GM21528 (cell line): ENCODE data around the gene YPEL2.
A peak's percentile ranks its signal among the peaks of the same experiment; 100 is the strongest.
"Not testable (repeated sequence)": the region's sequence is repeated elsewhere in the genome, so short reads cannot be mapped to it uniquely, and the experiment has no call there.

Source experiments
- ATAC-seq: cut with Tn5 transposase; IDR thresholded peaks from one replicate; pipeline ENCODE4 v1.9.1; 2021; ENCODE audit warnings: mild to moderate bottlenecking, moderate library complexity; ENCODE audit not compliant: unreplicated experiment, low FRiP score

YPEL2 gene

DNA sequence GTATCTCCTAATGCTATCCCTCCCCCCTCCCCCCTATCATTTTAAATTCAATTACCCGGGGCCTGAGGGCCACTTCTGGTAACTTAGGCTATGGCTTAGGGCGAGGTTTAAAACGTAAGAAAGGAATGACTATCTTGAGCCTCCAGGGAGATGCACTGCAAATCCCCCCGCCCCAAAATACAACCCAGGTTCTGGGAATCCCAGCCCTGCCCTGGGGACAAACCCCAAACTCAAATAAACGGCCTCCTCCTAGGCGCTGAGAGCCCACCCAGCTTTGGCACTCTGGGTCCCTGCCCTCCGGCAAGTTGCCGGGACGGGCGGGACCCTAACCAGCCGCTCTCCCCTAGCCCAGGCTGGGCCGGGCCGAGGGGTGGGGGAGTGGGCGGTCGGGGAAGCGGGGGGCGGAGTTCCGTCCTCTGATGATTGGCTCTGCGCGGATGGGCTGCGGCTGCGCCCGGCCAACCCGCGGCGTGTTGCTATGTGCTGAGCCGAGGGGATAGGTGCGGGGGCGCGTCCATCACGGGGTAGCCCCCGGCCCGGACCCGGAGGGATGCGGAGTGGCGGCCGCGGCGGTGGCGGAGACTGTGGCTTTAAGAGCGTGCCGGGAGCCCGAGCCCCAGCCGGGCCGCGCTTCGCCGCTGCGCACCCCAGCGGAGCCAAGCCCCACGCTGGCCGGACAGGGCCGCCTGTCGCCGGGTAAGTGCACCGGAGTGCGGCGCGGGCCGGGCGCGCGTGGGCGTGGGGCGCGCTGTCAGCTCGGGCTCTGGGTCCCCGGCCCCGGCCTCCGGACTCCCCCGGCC lies at the start of gene YPEL2:
Gene YPEL2, plus strand, starts transcription at position 527 of the 800 bp plus-strand sequence. CDS start 21,755 bp downstream, outside the sequence.
- peak; percentile 77 for ATAC-seq

DNA sequence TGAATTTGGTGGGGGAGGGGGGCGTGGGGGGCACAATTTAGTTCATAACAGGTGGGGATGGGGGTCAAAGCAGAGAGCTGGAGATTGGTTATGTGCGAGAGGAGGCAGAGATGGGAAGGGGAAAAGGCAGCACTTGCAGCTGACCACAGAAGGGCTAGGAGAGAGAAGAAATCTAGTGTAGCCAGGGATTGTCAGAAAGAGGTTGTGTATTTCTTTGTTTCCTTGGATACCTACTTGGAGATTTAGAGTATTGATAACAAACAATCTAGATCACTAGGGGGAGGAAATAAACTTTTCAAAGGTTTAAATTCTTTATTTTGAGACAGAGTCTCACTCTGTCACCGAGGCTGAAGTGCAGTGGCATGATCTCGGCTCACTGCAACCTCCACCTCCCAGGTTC lies 47.1 kb upstream of the YPEL2 start:
- ATAC-seq = no peak

DNA sequence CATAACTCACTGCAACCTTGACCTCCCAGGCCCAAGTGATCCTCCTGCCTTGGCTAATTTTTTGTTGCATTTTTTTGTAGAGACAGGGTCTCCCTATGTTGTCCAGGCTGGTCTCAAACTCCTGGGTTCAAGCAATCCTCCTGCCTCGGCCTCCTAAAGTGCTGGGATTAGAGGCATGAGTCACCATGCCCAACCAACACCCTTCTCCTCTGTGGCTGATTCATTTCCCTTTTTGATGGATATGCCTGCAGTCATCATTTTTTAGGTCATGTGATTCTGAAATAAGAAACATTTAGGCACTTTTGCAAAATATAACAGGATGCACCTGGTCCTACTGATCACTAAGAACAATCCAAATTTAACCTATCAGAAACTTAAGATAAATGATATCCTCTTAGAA lies 44.0 kb upstream of the YPEL2 start:
- ATAC-seq = no peak

- ATAC-seq = no peak
Measured at GRCh38 chr17:59287891-59288290, 43.6 kb upstream of the YPEL2 start.

- ATAC-seq = no peak
Measured at GRCh38 chr17:59289981-59290301, 41.5 kb upstream of the YPEL2 start.

DNA sequence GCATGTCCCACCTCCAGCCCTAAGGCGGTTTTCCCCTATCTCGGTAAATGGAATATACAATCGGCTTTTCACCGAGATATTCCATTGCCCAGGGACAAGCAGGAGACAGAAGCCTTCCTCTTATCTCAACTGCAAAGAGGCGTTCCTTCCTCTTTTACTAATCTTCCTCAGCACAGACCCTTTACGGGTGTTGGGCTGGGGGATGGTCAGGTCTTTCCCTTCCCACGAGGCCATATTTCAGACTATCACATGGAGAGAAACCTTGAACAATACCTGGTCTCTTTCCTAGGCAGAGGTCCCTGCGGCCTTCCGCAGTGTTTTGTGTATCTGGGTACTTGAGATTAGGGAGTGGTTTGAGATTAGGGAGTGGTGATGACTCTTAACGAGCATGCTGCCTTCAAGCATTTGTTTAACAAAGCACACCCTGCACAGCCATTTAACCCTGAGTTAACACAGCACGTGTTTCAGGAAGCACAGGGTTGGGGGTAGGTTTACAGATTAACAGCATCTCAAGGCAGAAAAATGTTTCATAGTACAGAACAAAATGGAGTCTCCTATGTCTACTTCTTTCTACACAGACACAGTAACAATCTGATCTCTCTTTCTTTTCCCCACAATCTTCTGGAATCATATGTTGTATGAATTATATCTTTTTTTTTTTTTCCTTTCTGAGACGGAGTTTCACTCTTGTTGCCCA lies 41.0 kb upstream of the YPEL2 start:
- ATAC-seq = not testable (repeated sequence)

DNA sequence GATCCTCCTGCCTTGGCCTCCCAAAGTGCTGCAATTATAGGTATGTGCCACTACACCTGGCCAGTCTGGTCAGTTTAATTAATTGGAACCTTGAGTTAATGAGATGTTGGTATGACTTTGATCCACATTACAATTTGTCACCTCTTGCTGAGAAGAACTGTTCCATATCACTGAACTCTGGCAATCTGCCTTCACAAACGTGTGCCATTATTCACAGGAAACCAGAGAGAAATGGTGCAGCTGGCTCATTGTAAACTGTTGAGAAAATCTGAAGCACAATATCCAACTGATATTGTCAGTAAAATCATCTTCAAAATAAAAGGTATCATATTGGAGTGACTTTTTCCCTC lies 39.3 kb upstream of the YPEL2 start:
- ATAC-seq = no peak

DNA sequence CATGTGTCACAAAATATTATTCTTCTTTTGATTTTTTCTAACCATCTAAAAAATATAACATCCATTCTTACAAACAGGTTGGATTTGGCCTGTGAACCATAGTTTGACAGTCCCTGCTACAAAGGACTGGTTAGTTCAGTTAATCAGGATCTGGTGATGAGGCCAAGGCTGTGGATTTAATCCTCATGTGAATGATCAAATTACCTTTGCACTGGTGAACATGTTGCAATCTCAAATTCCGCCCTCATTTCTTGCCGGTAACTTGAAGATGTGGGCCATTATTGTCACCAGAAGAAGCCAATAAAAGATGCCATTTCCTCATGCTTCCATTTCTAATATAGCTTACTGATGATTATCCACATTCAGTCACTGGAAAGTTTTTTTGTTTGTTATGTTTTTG lies 35.3 kb upstream of the YPEL2 start:
- ATAC-seq = no peak

GRCh38 chr17:59298521-59298920 lies 32.9 kb upstream of the YPEL2 start:
- no peak for ATAC-seq

- no peak for ATAC-seq
Measured at GRCh38 chr17:59299400-59300092, 31.9 kb upstream of the YPEL2 start.

- no peak for ATAC-seq
Measured at GRCh38 chr17:59300941-59301340, 30.5 kb upstream of the YPEL2 start.

- no peak for ATAC-seq
Measured at GRCh38 chr17:59304811-59305210, 26.6 kb upstream of the YPEL2 start.

DNA sequence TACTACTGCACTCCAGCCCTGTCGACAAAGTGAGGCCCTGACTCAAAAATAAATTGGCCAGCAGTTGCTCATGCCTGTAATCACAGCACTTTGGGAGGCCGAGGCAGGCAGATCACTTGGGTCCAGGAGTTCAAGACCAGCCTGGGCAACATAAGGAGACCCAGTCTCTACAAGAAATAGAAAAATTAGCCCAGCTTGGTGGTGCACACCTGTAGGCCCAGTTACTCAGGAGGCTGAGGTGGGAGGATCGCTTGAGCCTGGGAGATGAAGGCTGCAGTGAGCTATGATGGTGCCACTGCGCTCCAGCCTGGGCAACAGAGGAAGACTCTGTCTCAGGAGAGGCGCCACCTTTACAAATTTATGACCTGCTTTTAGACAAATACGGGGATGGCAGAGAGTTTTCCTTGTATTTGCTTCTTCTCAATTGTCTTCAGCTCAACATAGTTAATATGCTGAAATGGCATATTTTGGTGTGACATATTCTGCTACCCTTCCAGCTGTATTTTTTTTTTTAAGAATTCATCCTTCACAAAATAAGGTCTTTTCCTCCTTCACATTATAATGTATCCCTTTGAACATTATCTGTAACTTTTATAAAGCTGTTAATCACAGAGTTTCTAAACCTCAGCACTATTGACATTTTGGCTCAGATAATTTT lies 21.1 kb upstream of the YPEL2 start:
- no peak for ATAC-seq

- no peak for ATAC-seq
Measured at GRCh38 chr17:59311051-59311468, 20.4 kb upstream of the YPEL2 start.

- not testable (repeated sequence) for ATAC-seq
Measured at GRCh38 chr17:59311521-59311920, 19.9 kb upstream of the YPEL2 start.

DNA sequence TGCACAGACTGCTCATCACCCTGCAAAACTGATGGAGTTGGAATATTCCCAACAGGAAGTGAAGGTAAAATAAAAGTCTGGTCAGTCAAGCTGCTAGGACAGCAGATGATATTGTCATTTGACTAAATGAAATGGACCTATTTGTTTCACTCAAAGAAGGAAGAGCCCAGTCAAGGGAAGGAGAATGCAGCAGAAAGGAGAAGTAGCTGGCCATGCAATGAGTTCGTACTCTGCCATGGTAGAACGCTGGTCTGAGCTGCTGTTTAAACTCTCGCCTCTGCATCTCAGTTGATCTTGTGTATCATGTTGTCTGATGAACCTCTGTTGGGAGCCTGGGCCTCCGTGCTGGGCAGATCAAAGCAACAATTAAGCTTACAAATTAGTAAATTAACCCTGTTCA lies 15.6 kb upstream of the YPEL2 start:
- ATAC-seq = no peak

DNA sequence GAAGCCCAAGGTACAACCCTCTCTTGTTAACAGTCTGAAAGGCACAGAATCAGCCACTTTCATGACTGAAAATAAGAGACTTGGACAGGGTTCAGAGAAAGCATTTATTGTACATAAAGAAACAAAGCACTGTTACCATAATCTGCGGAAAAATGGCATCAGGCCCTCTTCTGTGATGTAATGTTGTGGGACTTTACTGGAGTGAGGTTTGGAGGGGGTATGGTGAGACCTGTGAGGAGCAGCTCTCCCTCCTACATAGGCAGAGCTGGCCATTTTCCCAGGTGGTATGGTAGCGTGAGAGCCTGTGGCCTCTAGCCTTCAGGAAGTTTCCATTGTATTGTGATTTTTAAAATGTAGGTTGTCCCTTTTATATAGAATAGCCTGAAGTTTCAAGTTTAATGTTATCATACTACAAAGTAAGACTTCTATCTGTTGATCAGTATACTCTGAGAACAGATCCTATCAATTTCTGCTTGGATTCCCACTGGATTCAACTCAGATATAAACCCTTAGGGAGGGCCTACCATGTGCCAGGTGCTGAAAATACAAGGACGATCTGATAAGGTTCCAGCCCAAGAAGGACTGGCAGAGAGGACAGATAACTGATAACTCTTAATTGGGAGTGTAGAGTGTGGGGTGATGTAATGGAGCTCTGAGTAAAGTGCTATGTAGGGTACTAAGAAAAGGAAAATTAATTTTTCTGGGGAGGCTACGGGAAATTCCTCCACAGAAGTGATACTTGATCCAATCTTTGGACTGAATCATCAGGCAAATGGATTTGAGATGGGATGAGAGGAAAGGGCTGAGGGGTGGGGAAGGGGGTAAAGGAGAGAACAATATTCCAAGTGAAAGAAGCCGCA lies 4.1 kb upstream of the YPEL2 start:
- ATAC-seq = no peak

DNA sequence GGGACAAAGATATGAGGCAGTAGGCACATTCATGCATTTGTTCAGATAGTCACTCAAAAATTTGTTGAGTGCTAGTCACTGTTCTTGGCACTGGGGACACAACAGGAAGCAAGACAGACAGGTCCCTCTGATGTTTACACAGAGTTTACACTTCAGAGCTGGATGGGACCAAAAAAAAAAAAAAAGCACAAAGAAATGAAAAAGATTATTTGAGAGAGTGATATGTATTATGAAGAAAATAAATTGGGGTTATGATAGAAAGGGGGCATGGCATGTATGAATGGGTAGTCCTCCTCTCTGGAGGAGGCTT lies 3.5 kb upstream of the YPEL2 start:
- no peak for ATAC-seq

DNA sequence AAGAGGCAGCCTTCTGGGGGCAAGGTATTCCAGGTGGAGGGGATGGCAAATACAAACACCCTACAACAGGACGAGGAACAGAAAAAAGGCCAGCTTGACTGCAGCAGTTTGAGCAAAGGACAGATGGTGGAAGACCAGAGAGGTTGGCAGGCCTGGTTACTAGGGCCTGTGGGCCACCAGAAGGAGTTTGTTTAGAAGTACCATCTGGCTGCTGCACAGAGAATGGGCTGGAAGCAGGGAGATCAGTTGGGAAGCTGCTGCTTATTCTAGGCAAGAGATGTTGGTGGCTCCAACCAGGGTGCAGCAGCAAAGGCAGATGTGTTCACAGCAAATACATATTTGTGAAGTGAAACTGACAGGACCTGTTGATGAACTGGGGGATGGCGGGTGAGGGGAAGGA lies 2.9 kb upstream of the YPEL2 start:
- no peak for ATAC-seq
